ENCODE data around the gene TNC.
"Not testable (repeated sequence)": the region's sequence is repeated elsewhere in the genome, so short reads cannot be mapped to it uniquely, and the experiment has no call there.

TNC gene

GRCh38 chr9:115130176-115130575, 12.2 kb upstream of the TNC start:
- POLR2A ChIA-PET: no interaction called here
- DNase-seq (ENCODE audit: extremely low spot score): no peak
- CTCF ChIA-PET: interaction anchor here (1.5 kb wide), 1 partner anchor 11 kb away, joined by 4 read pairs; no protein-coding TSS in a partner anchor
- no peak for TF ChIP-seq CTCF (IDR thresholded peaks at IDR 0.05; ENCODE audit: control extremely low read depth, extremely low read depth, low read depth, missing control alignments)

- DNase-seq (ENCODE audit: extremely low spot score); POLR2A ChIA-PET: not testable (repeated sequence)
- CTCF ChIA-PET: interaction anchor here (1.2 to 1.6 kb wide), 3 partner anchors 14 to 27 kb away, joined by 3 to 7 read pairs (median 4); no protein-coding TSS in a partner anchor
Measured at GRCh38 chr9:115128726-115129125, 10.8 kb upstream of the TNC start.

- CTCF ChIA-PET: no interaction called here
- no peak for DNase-seq (ENCODE audit: extremely low spot score)
- no peak for TF ChIP-seq CTCF (IDR thresholded peaks at IDR 0.05; ENCODE audit: control extremely low read depth, extremely low read depth, low read depth, missing control alignments)
- POLR2A ChIA-PET: no interaction called here
Measured at GRCh38 chr9:115127191-115127817, 9.3 kb upstream of the TNC start.

- ChIA-PET CTCF (interaction anchor here (1.0 kb wide), 1 partner anchor 37 kb away, joined by 3 read pairs; no protein-coding TSS in a partner anchor), POLR2A (no interaction called here)
- no peak for TF ChIP-seq CTCF (IDR thresholded peaks at IDR 0.05; ENCODE audit: control extremely low read depth, extremely low read depth, low read depth, missing control alignments)
- DNase-seq (ENCODE audit: extremely low spot score): no peak
Measured at GRCh38 chr9:115126404-115126803, 8.4 kb upstream of the TNC start.

GRCh38 chr9:115122937-115123336, 5.0 kb upstream of the TNC start:
- CTCF ChIA-PET: interaction anchor here (1.0 to 1.5 kb wide), 3 partner anchors 8 to 383 kb away, joined by 3 to 5 read pairs (median 4); no protein-coding TSS in a partner anchor
- DNase-seq (ENCODE audit: extremely low spot score): no peak
- no peak for TF ChIP-seq CTCF (IDR thresholded peaks at IDR 0.05; ENCODE audit: control extremely low read depth, extremely low read depth, low read depth, missing control alignments)
- POLR2A ChIA-PET: no interaction called here

GRCh38 chr9:115121181-115121580, 3.2 kb upstream of the TNC start:
- CTCF ChIA-PET: interaction anchor here (1.5 kb wide), 1 partner anchor 10 kb away, joined by 4 read pairs; no protein-coding TSS in a partner anchor
- no peak for TF ChIP-seq CTCF (IDR thresholded peaks at IDR 0.05; ENCODE audit: control extremely low read depth, extremely low read depth, low read depth, missing control alignments)
- POLR2A ChIA-PET: no interaction called here
- no peak for DNase-seq (ENCODE audit: extremely low spot score)

GRCh38 chr9:115118879-115119218, 892 bp upstream of the TNC start:
- ChIA-PET POLR2A (interaction anchor here (0.6 kb wide), 1 partner anchor 34 kb away, joined by 9 read pairs; no protein-coding TSS in a partner anchor), CTCF (interaction anchor here (1.2 kb wide), 1 partner anchor 16 kb away, joined by 3 read pairs; no protein-coding TSS in a partner anchor)
- TF ChIP-seq CTCF (IDR thresholded peaks at IDR 0.05; ENCODE audit: control extremely low read depth, extremely low read depth, low read depth, missing control alignments): no peak
- no peak for DNase-seq (ENCODE audit: extremely low spot score)
